Right lobe of liver (tissue), 4 donors: Measurements from ENCODE around the gene SLC6A18.

ENCODE experiments used
- POLR2A ChIP-seq: fragments of 450-650 bp; IDR thresholded peaks from one replicate; pipeline ENCODE4 v1.6.1; 2017; ENCODE audit warnings: antibody characterized with exemption, mild to moderate bottlenecking
- TF ChIP-seq, protein P1 (sequence below), 4 donors: fragments of 200-600 bp in 3 of 4; fragments of 450-650 bp in 1 of 4; IDR thresholded peaks; one replicate each; pipeline versions ENCODE4 v1.5.1 to v1.8.0; 2016 to 2022; ENCODE audit warnings: antibody characterized with exemption in 4 of 4, mild to moderate bottlenecking in 2 of 4
- donor health status: DM: no; HTN: no; CAD: no.
- donor health status: DM: no; HTN: no; CAD: no.
- donor health status: DM: no; HTN: yes; CAD: no.

DNA sequence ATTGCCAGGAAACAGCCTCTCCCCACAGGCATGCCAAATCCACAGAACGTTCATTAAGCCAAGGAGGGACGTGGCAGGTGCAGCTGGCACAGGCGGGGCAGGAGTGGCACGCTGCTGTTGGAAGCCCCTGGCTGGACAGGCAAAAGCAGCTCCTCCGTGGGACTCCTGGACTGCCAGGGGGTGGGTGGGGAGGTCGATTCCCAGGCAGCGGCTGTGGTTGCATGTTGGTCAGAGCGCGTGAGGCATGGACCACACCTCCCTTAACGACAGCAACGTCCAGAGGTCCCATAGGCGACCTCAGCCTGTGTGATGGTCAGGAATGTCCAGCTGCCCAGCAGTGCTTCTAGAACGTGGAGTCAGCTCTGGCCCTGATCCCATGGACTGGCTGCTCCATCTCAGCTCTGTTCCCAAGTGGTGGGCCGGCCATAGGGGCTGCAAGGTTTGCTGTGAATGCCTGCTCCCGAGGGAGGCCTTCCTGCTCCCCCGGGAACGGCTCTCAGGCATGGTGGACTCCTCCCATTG lies 16.9 kb upstream of the SLC6A18 start:
- TF ChIP-seq, protein P1, sequence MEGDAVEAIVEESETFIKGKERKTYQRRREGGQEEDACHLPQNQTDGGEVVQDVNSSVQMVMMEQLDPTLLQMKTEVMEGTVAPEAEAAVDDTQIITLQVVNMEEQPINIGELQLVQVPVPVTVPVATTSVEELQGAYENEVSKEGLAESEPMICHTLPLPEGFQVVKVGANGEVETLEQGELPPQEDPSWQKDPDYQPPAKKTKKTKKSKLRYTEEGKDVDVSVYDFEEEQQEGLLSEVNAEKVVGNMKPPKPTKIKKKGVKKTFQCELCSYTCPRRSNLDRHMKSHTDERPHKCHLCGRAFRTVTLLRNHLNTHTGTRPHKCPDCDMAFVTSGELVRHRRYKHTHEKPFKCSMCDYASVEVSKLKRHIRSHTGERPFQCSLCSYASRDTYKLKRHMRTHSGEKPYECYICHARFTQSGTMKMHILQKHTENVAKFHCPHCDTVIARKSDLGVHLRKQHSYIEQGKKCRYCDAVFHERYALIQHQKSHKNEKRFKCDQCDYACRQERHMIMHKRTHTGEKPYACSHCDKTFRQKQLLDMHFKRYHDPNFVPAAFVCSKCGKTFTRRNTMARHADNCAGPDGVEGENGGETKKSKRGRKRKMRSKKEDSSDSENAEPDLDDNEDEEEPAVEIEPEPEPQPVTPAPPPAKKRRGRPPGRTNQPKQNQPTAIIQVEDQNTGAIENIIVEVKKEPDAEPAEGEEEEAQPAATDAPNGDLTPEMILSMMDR (IDR thresholded peaks at IDR 0.05): no peak
- TF ChIP-seq POLR2A: no peak
